NCI-H226 (cell line): ENCODE results near the gene RNF14.
A peak's percentile ranks its signal among the peaks of the same experiment; 100 is the strongest.
"Not testable (repeated sequence)": the region's sequence is repeated elsewhere in the genome, so short reads cannot be mapped to it uniquely, and the experiment has no call there.

ENCODE experiments used
- DNase-seq: peaks from one replicate; pipeline ENCODE4 v3.0.0-alpha.2; 2015

RNF14 gene, protein sequence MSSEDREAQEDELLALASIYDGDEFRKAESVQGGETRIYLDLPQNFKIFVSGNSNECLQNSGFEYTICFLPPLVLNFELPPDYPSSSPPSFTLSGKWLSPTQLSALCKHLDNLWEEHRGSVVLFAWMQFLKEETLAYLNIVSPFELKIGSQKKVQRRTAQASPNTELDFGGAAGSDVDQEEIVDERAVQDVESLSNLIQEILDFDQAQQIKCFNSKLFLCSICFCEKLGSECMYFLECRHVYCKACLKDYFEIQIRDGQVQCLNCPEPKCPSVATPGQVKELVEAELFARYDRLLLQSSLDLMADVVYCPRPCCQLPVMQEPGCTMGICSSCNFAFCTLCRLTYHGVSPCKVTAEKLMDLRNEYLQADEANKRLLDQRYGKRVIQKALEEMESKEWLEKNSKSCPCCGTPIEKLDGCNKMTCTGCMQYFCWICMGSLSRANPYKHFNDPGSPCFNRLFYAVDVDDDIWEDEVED

DNA sequence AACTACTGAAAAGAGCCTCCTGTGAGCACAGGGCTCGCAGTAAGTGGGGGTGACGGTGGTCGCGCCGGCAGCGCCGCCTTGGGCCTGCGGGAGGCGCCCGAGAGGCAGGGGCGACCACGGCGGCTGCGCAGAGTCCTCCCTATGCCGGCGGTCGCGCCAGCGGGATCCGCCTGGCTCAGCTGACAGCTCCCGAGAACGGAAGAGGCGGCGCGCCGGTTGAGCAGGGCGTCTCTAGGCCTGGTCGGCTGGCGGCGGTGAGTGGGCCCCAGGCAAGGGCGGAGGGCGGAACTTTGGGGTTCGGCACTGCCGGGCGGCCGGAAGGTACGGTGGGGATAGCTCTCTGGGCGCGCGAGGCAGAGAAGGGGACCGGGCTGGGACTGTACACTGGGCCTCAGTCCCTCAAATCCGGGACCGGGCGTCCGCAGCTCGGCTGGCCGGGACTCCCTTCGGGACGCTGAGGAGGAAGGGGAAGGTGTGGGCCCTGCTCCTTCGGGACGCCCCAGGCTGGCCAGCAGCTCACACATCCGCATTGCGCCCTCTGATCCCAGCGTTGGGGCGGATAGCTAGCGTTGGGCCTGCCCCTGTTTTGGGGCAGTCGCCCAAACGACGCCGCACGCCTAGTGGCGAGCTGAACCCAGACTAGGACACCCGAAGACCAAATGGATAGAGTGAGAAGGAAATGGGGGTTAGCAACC, at the start of gene RNF14:
Gene RNF14, plus strand, starts transcription at position 192 of the 695 bp plus-strand sequence. CDS start 4,484 bp downstream, outside the sequence.
- DNase-seq, result peak; percentile 94

DNA sequence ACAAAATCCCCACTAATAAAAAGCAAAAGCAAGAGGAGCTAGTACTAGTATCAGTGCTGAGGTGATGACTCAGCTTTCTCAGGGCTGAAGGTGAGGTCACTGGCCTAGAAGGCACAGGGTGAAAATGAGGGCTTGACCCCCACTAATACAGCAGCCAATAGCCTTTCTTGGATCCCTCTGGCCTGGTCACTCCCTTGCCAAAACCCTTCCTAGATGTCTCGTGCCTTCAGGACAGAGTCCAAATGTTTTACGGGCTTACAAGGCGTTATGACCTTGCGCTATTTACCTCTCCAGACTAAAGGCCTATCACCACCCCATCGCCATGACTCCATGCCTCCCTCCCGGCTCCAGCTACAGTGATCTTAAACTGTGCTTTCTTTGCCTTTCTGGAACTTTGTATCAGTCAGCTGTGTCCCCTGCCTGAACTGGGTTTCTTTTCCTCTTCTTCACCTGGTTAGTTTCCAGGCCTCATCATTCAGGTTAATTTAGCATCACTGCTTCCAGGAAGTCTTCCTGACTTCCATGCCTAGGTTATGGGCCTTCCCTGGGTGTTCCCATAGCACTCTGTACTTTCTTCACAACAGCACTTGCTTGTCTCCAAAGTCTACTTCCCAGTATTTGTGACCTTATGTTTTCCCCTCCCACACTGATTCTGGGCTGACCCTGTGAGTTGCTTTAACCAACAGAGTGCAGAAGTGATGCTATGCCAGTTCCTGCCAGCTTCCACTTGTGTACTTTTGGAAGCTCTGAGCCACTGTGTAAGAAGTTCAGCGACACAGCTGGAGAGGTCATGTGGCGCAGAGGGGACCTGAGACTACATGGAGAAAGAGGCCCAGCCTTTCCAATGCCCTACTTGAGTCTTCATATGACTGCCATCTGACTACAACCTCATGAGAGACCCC, 49.4 kb upstream of the RNF14 start:
- no peak for DNase-seq

DNA sequence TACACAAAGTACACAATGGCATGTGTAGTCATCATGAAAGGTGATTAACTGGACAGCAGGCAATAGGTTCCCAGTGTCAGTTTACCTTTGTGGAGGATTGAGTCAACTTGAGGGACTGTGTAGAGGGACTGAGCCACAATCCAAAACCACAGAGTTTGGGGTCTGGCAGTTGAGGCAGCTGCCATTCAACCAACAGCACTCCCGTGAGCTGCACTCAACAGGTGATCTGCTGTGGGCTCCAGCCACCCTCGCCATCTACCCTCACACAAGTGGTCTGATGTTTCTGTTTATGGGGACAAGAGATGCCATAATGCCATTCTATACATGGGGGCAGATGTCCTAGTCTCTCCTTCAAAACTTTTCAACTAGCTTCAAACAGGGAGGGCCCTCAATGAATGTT, 48.1 kb upstream of the RNF14 start:
- no peak for DNase-seq

DNA sequence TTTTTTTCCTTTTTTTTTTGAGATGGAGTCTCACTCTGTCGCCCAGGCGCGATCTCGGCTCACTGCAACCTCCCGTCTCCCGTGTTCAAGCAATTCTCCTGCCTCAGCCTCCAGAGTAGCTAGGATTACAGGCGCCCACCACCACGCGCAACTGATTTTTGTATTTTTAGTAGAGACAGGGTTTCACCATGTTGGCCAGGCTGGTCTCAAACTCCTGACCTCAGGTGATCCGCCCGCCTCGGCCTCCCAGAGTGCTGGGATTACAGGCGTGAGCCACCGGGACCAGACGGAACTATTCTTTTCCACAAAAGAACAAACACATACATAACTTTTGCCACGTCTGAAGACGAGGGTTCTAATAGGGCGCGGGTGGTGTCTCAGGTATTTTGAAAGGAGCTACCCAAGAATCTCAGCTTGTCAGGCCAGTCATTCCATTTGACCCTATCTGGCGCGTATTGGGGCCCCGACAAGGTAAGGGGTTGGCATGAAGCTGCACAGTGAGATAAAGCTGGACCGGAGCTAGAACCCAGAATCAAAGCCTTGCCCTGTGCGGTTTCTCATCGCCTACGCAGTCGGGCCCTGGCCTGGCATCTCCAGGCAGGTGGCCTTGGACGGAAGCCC, 46.0 kb upstream of the RNF14 start:
- DNase-seq, result not testable (repeated sequence)

DNA sequence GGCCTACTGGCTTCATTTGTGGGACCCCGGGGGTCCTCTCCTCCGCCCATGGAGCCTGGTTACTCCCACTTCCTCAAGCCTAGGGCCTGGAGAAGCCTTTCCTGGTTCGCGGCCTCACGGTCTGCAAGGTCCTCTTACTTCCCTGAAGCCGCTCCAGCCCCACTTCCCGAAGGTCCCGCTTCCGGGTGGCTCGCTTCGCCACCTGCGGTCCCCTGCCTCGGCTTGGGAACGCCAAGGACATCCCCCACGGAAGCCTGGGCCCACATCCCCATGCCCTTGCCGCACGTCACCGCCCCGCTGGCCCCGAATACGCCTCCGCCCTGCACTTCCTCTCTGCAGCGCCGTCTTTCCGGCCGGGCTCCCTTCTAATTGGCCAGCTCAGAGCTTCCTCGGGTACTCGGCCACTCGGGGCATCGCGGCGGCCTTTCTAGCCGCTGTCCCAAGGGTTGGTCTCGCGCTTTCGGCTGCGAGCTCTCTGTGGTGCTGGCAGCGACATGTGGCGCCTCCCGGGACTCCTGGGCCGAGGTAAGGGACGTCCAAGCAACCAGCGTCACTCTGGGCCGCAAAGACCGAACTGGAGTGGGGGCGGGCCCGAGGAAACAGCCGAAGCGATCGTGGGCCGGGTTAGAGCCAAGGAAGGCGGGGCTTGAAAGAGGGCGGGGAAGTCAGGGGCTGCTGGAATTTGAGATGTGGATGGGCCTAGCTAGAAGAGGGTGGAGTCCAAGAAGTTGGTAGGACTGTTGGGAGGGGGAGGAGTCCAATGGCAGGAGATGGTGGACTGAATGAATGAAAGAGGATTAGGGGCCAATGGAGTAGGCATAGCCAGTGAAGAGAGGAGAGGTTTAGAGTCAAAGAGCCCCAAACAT, 45.2 kb upstream of the RNF14 start, which contains the start of gene DELE1:
Gene DELE1, plus strand, starts transcription at position 424 of the 866 bp plus-strand sequence. Its CDS starts 71 bp downstream, at position 495.
- DNase-seq, result peak; percentile 92

DNA sequence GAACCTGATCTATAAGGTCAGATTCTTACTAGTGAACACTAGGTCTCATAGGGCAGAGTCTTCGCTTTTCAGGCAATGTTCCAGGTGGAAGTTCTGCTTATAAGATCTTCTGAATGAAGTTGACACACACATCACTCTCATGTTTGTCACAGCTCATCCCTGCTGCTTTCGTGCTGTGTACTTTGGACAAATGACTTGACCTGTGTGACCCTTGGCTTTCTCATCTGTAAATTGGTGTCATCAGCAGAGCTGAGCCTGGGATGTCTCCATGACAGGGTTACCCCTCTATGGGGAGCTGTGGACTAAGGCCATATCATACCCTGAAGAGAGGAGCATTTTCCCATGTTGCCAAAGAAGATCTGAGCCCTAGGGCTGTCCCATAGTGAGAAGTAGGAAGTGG, 42.5 kb upstream of the RNF14 start:
- DNase-seq, result no peak

DNA sequence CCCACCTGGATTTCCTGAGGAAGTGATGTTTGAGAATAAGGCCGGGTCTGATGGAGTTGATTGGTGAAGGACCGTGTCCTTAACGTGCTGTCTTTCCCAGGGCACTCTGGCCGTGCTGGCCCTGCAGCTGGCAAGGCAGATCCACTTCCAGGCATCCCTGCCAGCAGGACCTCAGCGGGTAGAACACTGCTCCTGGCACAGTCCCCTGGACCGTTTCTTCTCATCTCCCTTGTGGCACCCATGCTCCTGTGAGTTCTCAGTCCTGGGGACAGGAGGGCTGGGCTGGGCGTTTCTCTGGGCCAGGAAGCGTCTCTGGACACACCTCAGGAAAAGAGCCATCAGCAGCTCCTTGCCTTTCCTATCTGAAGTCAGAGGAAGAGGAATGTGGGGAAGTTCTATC, 40.9 kb upstream of the RNF14 start:
- no peak for DNase-seq

DNA sequence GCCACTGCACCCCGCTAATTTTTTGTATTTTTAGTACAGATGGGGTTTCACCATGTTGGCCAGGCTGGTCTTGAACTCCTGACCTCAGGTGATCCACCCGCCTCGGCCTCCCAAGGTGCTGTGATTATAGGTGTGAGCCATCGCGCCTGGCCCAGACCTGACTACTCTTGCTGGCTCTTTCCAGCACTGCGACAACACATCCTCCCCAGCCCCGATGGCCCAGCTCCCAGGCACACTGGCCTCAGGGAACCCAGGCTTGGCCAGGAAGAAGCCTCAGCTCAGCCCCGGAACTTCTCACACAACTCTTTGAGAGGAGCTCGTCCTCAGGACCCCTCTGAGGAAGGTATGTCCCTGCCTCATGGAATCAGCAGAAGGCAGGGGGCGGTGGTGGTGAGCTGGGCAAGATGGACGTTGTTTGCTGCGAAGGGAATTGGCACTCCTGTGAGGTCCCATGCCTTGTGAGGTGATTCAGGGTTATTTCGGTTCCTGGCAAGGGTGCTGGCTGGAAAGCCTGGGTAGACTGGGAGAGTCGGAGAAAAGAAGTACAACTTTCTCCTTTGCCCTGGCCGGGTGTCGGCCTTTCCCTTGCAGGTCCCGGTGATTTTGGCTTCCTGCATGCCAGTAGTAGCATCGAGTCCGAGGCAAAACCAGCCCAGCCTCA, 39.4 kb upstream of the RNF14 start:
- DNase-seq, result no peak

DNA sequence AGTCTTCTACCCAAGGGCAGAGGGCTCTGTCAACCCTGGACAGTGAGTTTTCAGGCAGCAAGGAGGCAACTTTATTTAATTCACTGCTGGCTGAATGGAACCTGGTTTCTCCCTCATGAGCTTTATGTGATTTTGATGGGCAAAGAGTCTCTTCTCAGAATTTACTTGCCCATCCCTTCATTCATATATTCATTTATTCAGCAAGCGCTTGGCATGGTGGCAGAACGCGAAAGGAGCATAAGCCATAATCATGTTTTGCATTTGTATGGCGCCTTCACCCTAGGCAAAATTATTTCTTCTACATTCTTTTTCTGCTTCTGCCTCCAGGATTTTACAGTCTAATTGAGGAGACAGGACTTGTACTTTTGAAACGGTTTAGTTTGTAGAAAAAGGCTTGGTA, 37.2 kb upstream of the RNF14 start:
- no peak for DNase-seq

DNA sequence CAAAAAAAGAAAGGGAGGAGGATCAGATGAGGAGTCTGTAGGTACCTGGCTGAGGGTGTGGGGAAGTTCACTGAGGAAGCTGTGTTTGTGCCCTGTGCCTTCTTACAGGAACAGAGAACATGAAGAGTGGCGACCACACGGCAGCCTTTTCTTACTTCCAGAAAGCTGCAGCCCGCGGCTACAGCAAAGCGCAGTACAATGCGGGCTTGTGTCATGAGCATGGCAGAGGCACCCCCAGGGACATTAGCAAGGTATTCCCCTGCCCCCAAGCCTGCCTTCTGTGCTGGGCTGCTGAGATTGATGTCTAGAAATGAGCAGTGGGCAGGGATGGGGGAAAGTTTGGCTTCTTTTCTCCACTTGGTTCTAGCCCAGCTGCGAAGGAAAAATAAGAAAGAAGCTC, 35.8 kb upstream of the RNF14 start:
- no peak for DNase-seq

DNA sequence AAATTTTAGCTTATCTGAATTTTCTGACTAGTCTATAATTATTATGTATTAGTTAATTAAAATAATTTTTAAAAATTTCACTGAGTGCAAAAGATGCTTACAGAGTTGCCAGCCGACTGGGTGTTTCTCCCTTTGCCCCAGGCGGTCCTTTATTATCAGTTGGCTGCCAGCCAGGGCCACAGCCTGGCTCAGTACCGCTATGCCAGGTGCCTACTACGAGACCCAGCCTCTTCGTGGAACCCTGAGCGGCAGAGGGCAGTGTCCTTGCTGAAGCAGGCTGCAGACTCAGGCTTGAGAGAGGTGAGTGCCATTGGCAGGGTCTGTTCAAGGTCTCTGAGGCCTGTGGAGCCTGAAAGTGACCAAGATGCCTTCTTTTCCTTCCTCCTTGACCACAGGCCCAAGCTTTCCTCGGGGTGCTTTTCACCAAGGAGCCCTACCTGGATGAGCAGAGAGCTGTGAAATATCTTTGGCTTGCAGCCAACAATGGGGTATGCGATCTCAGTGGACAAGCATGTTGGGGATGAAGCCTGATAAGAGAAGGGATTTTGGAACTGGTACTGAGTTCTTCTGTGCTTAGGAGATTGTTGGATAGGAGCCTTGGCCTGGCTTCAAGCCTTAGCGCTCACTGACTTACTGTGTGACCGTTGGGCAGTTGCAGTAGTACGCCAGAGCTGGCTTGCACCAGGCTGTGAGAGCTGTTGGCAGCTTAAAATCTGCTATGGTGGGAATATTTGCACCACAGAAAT, 34.6 kb upstream of the RNF14 start:
- DNase-seq, result peak; percentile 56

DNA sequence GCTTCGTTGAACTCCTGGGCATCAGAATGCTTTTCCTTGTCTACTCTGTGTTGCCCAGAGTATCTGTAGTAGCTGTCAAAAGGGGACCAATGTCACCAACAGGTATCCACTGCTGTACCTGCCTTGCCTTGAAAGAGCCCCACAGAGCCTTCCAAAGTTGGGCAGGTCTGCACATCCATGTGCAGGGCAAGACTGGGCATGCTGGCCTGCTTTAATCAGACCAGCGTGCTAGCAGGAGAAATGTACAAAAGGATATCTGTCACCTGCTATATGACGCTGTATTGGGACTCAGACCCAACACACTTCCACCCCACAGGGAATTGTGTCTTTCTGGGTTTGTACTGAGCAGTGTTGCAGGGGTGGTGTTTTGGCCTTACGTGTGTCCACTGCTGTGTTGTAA, 33.4 kb upstream of the RNF14 start:
- DNase-seq, result no peak

DNA sequence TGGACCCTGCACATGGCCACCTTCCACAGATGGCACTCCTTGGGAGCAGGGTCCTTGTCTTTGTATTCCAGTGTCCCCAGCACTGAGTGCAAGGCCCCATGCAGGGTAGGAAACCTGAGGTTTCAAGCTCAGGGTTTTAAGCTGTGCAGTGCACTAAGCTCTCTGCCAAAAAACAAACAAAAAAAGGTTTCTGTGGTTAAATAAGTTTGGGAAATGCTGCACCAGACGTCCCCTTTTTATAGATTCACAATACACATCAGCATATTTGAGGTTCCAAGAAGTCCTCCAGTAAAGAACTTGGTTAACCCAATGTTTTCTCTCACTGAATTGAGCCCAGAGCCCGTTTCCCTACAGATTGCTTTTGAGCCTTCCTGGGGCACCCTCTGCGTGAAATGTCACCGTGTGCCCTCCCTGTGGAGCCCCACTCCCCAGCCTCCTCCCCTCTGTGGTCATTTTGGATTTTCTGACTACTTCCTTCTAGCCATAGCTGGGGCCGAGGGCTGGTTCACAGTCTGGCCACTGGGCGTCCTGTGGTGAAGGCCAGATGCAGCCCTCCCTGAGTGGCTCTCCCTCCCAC, 28.1 kb upstream of the RNF14 start:
- DNase-seq, result no peak

DNA sequence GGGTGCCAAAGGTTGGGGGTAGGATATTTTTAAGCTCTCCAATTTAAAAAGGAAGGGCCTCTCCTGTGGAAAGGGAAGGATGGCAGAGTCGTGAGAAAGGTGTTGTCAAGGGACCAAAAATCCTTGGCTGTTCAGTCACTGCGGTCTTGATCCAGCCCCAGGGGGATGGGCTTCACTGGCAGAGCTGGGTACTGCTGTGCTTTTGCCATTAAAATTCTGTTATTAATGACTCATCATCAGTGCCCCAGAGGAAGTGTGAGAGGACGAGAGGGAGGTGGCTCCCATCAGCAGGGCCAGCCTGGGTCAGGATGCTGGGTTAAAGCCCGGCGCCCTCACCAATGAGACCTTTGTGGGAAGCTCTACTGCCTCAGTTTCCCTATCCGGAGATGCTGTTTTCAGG, 27.6 kb upstream of the RNF14 start:
- DNase-seq, result no peak

DNA sequence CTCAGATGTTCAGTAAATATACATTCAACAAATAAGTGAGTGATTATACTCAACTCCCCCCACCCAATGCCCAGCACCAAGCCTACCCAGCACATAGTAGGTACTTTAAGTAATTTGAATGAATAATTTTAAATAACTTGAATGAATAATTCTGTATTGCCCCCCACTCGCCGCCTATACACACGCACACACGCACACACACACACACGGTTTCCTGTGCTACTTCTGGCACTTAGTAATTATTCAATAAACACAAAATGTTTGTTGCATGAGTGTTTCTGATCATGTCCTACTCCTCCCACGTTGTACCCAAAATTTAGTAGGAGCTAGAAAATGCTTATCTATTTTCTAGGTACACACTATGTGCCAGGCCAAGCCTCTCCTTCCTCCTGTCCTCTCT, 27.1 kb upstream of the RNF14 start:
- DNase-seq, result no peak

DNA sequence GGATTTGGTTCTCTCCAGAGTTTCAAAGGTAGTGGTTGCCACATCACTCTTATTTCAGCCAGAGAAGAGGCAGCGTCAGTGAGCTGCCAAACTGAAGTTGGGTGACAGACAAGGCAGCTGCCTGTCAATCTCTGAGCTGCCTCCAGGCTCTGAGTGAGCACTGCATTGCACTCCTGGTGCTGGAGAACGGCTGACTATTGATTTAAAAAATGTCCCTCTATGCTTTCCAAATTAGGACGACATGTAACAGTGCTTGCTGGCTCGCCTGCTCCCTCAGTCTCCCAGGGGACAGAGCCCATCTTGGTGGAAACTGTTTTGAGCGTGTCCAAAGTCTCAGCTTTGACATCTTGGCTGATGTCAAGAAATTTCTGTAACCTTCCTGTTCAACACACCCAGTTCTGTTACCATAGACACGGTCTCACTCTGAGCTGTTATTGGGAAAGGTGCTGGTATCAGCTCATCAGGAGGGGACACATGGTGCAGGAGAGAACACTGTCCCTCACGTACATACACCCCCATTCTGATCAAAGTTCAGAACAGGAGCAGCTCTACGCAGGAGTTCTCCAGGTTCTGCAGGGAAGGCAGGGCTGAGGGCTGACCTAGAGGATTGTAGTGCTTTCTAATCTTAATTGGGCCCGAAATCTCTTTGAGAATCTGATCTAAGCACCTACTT, 26.6 kb upstream of the RNF14 start:
- DNase-seq, result no peak

DNA sequence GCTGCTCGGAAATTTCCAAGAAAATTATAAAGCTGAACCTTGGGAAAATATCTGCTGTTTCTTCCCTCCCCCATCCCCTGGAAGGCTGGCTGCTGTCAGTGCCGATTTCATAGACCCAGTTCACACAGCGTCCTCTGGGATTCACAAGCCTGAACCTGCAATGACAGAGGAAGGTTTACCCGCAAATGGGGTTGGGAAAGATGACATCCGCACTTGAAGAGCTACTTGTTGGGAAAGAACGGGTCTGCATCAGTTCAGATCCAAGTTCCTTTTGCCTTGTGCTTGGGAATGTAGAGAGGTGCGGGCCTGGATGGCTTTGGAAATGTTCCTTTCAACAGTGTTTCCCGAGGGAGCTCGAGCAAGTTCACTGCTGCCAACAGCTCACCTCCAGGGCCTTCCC, 24.8 kb upstream of the RNF14 start:
- no peak for DNase-seq

DNA sequence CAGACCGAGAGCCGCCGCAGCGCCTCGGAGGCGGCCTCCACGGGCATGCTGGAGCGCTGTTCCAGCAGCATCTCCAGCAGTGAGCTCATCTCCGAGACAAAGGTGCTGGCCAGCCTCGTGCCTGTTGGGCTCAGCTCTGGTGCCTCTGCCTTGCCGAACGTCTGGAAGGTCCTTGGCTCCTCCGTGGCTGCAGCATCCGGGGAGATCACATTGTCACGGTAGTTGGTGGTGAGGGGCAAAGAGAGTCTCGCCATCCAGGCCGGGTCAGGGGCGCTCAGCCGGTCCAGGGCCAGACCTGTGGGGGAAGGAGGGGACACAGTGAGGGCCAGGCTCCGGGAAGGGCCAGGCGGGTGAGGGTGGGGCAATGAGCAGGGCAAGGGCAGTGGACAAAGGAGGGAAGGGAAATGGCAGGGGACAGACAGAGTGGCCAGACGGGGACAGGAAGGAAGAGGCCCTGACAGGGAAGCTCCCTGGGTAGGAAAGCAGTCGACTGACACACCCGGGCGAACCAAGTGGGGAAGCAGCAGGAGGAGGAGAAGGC, 23.3 kb upstream of the RNF14 start:
- no peak for DNase-seq

DNA sequence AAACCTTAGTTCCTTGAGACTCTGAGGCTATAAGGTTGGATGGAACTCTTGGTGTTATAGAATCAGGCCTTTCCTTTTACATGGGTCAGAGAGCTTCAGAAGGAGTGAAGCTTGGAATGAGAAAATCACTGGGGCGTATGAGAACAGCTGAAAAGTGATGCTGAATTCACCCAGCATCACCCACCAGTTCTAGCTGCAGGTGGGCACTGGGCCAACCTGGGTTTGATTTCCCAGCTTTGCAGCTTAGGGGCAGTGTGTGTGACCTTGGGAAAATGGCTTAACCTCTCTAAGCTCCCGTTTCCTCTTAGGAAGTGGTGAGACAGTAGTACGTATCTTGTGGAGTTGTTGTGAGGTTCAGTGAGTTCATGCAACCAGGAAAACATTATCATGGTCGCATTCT, 21.6 kb upstream of the RNF14 start:
- DNase-seq, result no peak
